Parathyroid adenoma (tissue), 2 donors: ENCODE results near the gene P2RX5.

Source experiments
- H2AFZ ChIP-seq: fragments of 300-600 bp; sonication (generic); one replicate; pipeline ENCODE4 v1.7.0; 2017; ENCODE audit warnings: antibody characterized with exemption, mild to moderate bottlenecking
- H3K27ac ChIP-seq: fragments of 300-600 bp; sonication (generic); one replicate; pipeline ENCODE4 v1.7.0; 2017
- H3K27me3 ChIP-seq: fragments of 300-600 bp; sonication (generic); one replicate; pipeline ENCODE4 v1.7.0; 2017; ENCODE audit warnings: low read length; ENCODE audit not compliant: control insufficient read depth, insufficient read depth
- H3K36me3 ChIP-seq: fragments of 300-600 bp; sonication (generic); one replicate; pipeline ENCODE4 v1.7.0; 2017; ENCODE audit warnings: low read length; ENCODE audit not compliant: control insufficient read depth, insufficient read depth
- H3K4me1 ChIP-seq: fragments of 300-600 bp; sonication (generic); one replicate; pipeline ENCODE4 v1.7.0; 2017; ENCODE audit warnings: control low read depth
- H3K4me2 ChIP-seq: fragments of 300-600 bp; sonication (generic); one replicate; pipeline ENCODE4 v1.7.0; 2017; ENCODE audit warnings: low read length
- H3K4me3 ChIP-seq: fragments of 300-600 bp; sonication (generic); one replicate; pipeline ENCODE4 v1.7.0; 2017; ENCODE audit warnings: low read depth, low read length
- H3K79me2 ChIP-seq: fragments of 300-600 bp; sonication (generic); one replicate; pipeline ENCODE4 v1.7.0; 2017; ENCODE audit warnings: control low read depth
- H3K9ac ChIP-seq: fragments of 300-600 bp; sonication (generic); one replicate; pipeline ENCODE4 v1.7.0; 2017; ENCODE audit warnings: mild to moderate bottlenecking
- H3K9me3 ChIP-seq: fragments of 300-600 bp; sonication (generic); one replicate; pipeline ENCODE4 v1.7.0; 2017; ENCODE audit warnings: low read length; ENCODE audit not compliant: control insufficient read depth
- CTCF ChIP-seq: fragments of 300-600 bp; sonication (generic); IDR thresholded peaks from one replicate; pipeline ENCODE4 v1.7.0; 2017; ENCODE audit warnings: antibody characterized with exemption, mild to moderate bottlenecking
- donor health status: primary hyperparathyroidism.

P2RX5 gene

DNA sequence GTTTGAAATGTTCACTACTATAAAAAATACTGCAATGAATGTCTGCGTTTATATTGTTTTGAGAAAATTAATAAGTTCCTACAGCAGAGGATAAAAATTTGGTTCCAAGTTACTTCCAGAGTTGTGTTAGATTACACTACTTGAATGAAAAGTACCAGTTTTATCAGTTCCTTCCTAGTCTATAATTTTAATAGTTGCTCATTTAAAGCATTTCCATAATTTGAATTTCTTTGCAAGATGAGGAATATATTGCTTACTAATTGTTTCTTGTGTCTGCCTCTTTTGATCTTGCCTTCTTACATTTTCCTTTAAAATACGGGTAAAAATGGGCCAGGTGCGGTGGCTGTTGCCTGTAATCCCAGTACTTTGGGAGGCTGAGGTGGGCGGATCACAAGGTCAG lies 23.4 kb downstream of the P2RX5 start:
- Histone ChIP-seq H2AFZ (no peak overlapping the region), H3K4me3 (no peak overlapping the region), H3K4me1 (no peaks in the 10 kb centered on the region), H3K36me3 (no peaks in the 10 kb centered on the region), H3K4me2 (no peak overlapping the region), H3K27ac (no peak overlapping the region), H3K9ac (no peak overlapping the region), H3K9me3 (no peaks in the 10 kb centered on the region), H3K79me2 (peaks cover 4% of the 10 kb centered on the region), H3K27me3 (no peaks in the 10 kb centered on the region)
- TF ChIP-seq CTCF: no peak

DNA sequence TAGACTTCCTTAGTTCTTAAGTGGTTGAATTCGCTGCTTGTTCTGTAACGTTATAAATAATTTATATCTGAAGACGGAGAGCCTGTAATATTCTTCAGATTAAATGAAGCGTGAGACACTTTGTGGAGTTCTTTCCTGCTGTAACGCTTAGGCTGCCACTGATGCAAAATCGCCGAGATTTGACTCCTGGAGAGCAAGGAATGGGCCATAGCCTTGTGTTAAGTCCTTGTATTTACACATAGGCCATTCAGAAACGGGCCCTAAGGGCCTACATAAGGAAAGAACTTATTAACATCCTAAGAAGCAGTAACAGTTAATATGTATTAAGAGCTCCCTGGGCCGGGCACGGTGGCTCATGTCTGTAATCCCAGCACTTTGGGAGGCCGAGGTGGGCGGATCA lies 26.4 kb downstream of the P2RX5 start:
- Histone ChIP-seq H3K27me3 (no peaks in the 10 kb centered on the region), H3K4me3 (peak overlapping the region; percentile 95), H3K9me3 (no peaks in the 10 kb centered on the region), H3K27ac (no peak overlapping the region), H3K79me2 (peaks cover 4% of the 10 kb centered on the region), H3K4me2 (peak overlapping the region; percentile 79), H3K4me1 (no peaks in the 10 kb centered on the region), H3K9ac (no peak overlapping the region), H3K36me3 (no peaks in the 10 kb centered on the region), H2AFZ (peak overlapping the region; percentile 87)
- no peak for TF ChIP-seq CTCF

DNA sequence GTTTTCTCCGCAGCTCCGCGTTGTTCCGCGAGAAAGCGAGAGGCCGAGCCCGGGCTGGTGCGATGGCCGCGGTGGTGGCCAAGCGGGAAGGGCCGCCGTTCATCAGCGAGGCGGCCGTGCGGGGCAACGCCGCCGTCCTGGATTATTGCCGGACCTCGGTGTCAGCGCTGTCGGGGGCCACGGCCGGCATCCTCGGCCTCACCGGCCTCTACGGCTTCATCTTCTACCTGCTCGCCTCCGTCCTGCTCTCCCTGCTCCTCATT lies 26.9 kb downstream of the P2RX5 start:
- H3K36me3 ChIP-seq: no peaks in the 10 kb centered on the region
- H3K9me3 ChIP-seq: no peaks in the 10 kb centered on the region
- H3K4me3 ChIP-seq: peak overlapping the region; percentile 95
- no peaks in the 10 kb centered on the region for H3K27me3 ChIP-seq
- H3K9ac ChIP-seq: peak overlapping the region; percentile 51
- peaks cover 4% of the 10 kb centered on the region for H3K79me2 ChIP-seq
- peak overlapping the region; percentile 79 for H3K4me2 ChIP-seq
- no peak for TF ChIP-seq CTCF
- peak overlapping the region; percentile 74 for H3K27ac ChIP-seq
- peak overlapping the region; percentile 87 for H2AFZ ChIP-seq
- no peaks in the 10 kb centered on the region for H3K4me1 ChIP-seq

DNA sequence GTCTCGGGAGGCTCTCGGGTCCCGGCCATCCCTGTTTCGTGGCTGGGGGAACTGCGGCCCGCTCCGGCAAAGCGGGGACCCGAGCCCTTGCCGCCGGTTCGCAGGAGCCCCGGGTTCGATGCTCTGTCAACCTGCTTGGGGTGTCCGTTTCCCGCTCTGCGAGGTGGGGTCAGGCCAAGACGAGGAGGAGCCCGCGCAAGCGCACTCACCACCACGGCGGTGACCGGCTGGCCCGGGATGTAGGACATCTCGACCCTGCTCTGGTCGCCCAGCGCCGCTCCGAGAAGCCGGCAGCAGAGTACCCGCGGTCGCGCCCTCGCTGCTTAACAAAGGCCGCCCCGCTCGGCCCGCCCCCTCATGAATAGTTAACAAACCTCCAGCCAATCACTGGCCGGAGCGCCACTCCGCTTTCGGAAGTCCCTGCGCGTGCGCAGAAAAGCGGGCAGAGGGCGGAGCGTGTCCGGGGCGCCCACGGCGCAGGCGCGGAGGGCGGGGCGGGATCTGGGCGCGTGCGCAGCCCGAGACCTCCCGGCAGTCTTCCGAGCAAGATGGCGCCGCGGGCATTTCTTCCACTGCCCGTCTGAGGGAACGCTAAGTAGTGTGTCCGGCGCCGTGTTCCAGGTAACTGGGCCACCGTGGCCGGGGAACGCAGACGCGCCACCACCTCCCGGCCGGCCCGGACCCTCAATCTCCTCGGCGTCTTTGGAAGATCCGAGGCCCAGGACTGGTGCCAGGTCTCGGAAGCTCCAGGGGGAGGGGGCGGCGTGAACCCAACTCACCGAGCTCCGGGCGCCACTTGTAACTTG lies 27.5 kb downstream of the P2RX5 start, which contains the start of the genes EMC6 and TAX1BP3:
Gene EMC6 (plus strand): TSS at position 534 of the 806 bp plus-strand sequence. CDS start 335 bp downstream, outside the sequence.
Gene TAX1BP3 (minus strand): TSS at position 300 of the 806 bp plus-strand sequence. CDS start 52 bp downstream, at position 248.
- Histone ChIP-seq H3K27ac (peak within 1 kb of the TSS; percentile 89), H2AFZ (peak within 1 kb of the TSS; percentile 87), H3K36me3 (no peaks in the 10 kb centered on the region), H3K9me3 (no peaks in the 10 kb centered on the region), H3K9ac (peak within 1 kb of the TSS; percentile 51), H3K4me2 (peak within 1 kb of the TSS; percentile 79), H3K4me1 (no peaks in the 10 kb centered on the region), H3K27me3 (no peaks in the 10 kb centered on the region), H3K4me3 (peak within 1 kb of the TSS; percentile 95), H3K79me2 (peaks cover 4% of the 10 kb centered on the region)
- no peak for TF ChIP-seq CTCF
